CD4-positive, alpha-beta T cell treated with Interleukin-21 for 1 hour (primary cell): Measurements from ENCODE around the gene ERC1.
"Not testable (repeated sequence)": the region's sequence is repeated elsewhere in the genome, so short reads cannot be mapped to it uniquely, and the experiment has no call there.

Source experiments
- DNase-seq: peaks from one replicate; pipeline ENCODE4 v3.0.0-alpha.2; 2020

ERC1 gene

DNA sequence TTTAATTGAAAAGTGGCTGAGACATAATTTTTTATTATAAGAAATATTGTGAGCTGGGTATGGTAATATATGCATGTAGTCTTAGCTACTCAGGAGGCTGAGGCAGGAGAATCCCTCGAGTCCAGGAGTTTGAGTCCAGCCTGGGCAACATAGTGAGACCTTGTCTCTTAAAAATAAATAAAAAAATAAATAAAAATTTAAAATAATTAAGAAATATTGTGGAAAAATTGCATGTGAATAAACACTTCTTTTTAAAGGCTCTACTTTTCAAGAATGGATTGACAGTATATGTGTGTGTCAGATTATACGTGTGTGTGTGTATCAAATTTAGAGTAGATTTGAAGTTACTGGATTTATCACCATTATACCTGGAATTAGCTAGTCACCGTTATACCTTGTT, 43.2 kb downstream of the ERC1 start:
- no peak for DNase-seq

GRCh38 chr12:1034751-1035457, 43.9 kb downstream of the ERC1 start:
- no peak for DNase-seq

- DNase-seq: no peak
Observed at GRCh38 chr12:1041478-1041877, 50.5 kb downstream of the ERC1 start.

- DNase-seq: no peak
Observed at GRCh38 chr12:1044199-1044598, 53.2 kb downstream of the ERC1 start.

DNA sequence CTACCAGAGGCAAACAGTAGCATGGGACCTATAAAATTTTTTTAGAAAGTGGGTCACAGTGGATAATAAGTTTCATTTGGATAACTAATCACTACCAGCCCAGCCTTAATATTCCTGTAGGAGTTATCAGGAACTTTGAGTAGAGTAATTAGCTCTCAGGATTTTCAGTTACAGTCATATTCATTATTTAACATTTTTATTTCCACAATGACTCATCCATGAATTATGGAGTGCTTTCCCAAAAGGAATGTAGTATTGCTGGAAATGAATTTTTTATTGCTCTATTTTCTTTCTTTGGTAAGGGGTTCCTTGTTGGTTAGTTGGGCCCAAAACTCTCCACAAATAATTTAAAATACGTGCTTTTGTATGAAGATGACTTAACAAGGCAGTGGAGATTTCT, 53.7 kb downstream of the ERC1 start:
- no peak for DNase-seq

GRCh38 chr12:1046727-1047126, 55.7 kb downstream of the ERC1 start:
- no peak for DNase-seq

GRCh38 chr12:1047898-1048660, 57.1 kb downstream of the ERC1 start:
- DNase-seq: no peak

- DNase-seq: no peak
Observed at GRCh38 chr12:1050059-1050707, 59.2 kb downstream of the ERC1 start.

DNA sequence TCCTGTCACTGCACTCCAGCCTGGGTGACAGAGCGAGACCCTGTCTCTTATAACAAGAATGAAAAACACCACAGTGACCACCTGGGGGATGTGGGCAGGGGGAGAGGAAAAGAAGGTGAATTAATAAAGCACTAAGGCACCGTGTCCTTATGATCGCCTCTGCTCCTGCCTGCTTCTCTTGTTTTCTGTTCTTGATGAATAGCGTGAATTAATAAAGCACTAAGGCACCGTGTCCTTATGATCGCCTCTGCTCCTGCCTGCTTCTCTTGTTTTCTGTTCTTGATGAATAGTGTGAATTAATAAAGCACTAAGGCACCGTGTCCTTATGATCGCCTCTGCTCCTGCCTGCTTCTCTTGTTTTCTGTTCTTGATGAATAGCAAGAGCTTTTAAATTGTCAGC, 60.6 kb downstream of the ERC1 start:
- not testable (repeated sequence) for DNase-seq

DNA sequence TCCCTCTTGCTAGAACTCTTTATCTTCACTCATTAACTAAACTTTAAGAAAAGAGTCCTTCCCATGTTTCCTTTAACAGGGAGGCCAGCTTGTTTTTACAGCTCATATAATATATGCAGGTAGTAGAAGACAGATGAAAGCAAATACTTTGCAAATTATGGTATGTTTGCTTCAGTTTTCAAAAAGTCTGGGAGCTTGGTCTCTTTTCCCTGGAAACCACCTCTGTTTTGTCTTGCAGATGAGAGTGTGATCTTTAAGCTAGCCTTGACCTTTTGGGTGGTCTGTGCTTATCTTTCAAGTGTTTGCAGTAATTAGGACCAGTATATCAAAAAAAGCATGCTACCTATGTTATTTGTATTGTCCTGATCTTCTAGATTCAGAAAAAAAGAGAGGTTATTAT, 62.7 kb downstream of the ERC1 start:
- no peak for DNase-seq

GRCh38 chr12:1054117-1054870, 63.3 kb downstream of the ERC1 start:
- no peak for DNase-seq

DNA sequence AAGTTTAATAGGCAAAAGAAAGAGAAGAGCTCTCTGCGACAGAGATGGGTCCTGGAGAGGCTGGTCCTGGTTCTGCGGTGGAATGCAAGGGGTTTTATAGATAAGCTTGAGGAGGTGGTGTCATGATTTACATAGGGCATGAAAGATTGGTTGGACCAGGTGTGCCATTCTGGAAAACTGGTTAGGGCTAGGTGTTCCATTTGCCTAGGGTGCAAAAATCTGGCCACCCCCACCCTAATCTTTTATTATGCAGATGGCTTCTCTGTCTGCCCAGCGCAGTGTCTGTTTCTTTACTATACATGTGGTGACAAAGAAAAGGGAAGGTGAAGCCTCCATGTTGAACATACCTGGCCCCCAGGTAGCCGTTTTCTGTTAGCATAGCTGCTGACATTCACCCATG, 65.4 kb downstream of the ERC1 start:
- no peak for DNase-seq

DNA sequence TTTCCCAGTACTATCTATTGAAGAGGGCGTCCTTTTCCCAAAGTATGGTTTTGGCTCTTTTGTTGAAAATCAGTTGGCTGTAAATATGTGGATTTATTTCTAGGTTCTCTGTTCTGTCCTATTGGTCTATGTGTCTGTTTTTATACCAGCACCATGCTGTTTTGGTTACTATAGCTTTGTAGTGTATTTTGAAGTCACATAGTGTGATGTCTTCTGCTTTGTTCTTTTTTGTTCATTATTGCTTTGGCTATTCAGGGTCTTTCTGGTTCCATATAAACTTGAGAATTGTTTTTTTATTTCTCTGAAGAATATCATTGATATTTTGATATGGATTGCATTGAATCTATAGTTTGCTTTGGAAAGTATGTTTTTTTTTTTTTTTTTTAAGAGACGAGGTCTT, 67.4 kb downstream of the ERC1 start:
- DNase-seq: no peak

DNA sequence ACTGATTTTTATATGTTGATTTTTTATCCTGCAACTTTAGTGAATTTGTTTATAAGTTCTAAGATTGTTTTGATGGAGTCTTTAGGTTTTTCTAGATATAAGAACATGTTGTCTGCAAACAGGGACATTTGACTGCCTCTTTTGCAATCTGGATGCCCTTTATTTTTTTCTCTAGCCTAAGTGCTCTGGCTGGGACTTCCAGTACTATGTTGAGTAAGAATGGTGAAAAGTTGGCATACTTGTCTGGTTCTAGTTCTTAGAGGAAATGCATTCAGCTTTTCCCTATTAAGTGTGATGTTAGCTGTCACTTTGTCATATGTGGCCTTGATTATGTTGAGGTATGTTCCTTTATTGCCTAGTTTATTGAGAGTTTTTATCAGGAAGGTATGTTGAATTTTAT, 68.1 kb downstream of the ERC1 start:
- DNase-seq: no peak

GRCh38 chr12:1063852-1064251, 72.8 kb downstream of the ERC1 start:
- no peak for DNase-seq

DNA sequence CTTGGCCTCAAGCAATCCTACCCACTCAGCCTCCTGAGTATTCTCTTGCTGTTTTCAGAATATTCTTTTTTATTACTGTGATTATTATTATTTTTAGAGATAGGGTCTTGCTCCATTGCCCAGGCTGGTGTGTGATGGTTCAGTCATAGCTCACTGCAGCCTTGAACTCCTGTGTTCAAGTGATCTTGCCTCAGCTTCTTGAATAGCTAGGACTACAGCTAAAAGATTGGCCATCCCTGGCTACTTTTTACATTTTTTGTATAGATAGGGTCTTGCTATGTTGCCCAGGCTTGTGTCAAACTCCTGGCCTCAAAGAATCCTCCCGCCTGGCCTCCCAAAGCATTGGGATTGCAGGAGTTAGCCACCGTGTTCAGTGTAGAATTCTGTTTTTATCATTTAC, 73.3 kb downstream of the ERC1 start:
- no peak for DNase-seq

- DNase-seq: no peak
Observed at GRCh38 chr12:1065629-1066028, 74.6 kb downstream of the ERC1 start.

DNA sequence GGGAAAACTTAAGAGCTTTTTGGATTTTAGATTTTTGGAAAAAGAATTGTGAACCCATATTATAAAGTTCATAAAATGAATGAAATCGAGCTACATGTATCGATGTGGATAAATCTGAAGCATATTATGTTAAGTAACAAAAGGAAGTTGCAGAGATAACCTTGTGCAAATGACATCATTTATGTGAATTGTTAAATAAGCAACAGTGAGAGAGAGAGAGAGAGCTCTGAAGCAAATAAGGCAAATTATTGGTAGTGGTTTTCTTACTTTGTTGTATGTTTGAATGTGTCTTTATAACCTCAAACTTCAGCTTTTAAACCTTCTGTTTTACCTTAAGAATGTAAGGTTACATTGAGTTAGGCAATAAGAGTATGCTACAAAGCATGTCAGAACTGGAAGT, 78.8 kb downstream of the ERC1 start:
- no peak for DNase-seq

DNA sequence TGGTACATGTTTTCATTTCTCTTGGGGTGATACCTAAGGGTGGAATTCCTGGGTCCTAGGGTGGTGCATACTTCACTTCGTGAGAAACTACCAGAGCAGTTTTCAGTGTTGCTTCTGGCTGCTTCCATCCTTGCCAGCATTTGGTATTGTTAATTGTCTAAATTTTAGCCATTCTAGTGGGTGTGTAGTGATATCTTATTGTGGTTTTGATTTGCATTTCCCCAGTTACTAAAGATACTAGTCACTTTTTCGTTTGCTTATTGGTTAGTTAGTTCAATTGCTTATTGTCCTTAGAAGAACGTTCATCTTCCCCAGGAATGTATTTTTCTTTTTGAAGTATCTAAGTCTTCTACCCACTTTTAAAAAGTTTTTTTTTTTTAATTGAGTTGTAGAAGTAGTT, 80.2 kb downstream of the ERC1 start:
- DNase-seq: no peak

GRCh38 chr12:1073652-1074051, 82.6 kb downstream of the ERC1 start:
- DNase-seq: no peak

DNA sequence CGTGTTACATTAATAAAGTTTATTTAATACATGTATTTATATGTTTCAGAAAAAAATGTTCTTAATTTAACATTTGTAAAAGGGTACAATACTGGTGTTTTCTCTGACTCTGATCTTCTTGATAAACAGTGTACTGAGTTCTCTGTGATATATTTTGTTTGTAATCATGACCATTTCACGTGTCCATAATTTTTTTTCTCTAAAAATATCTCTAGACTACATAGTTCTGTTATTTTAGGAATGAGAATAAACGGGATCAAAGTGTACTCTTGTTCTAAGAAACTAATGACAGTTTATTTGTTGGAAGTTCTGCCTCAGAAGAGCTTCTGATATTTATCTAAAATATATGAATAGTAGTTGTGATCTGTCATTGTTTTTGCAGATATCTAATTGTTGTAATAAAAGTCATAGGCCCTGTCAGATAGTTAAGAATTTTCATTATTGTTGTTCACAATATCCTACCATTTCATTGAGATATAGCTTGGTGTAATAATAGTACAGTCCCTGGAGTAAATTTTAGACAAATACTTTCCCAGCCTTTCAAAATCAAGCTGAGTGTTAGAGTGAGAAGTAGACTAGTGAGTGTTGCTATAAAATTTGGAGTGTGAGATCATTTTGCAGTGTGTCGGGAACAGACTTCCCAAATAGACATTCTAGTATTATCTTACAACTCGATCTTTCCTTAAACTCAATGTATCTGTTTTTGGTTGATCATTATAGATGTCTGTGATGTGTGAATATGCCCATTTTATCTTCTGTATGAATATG, 86.2 kb downstream of the ERC1 start:
- DNase-seq: no peak

- no peak for DNase-seq
Observed at GRCh38 chr12:1078002-1078401, 87.0 kb downstream of the ERC1 start.
